Endothelial cell (in vitro differentiated cells): ENCODE results near the gene CDH24. TPM values are rescaled to one million over a fixed set of nuclear protein-coding genes. Genes with fewer than 3 reads are reported as not detected.

Experiments used
- DNase-seq: peaks from one replicate; pipeline ENCODE4 v3.0.0; 2021; ENCODE audit warnings: low spot score
- H3K27ac Mint-ChIP-seq: one replicate; pipeline ENCODE4 v1.8.0; 2021; ENCODE audit warnings: mixed read lengths, inconsistent platforms; ENCODE audit not compliant: unreplicated experiment
- H3K27me3 Mint-ChIP-seq: one replicate; pipeline ENCODE4 v1.8.0; 2021; ENCODE audit warnings: mild to moderate bottlenecking, moderate library complexity, mixed read lengths, inconsistent platforms; ENCODE audit not compliant: unreplicated experiment
- H3K36me3 Mint-ChIP-seq: one replicate; pipeline ENCODE4 v1.8.0; 2021; ENCODE audit warnings: mild to moderate bottlenecking, low read depth, mixed read lengths, inconsistent platforms; ENCODE audit not compliant: unreplicated experiment
- H3K4me1 Mint-ChIP-seq: one replicate; pipeline ENCODE4 v1.8.0; 2021; ENCODE audit warnings: mild to moderate bottlenecking, mixed read lengths, inconsistent platforms; ENCODE audit not compliant: unreplicated experiment
- H3K4me3 Mint-ChIP-seq: one replicate; pipeline ENCODE4 v1.8.0; 2021; ENCODE audit warnings: mild to moderate bottlenecking, mixed read lengths, inconsistent platforms; ENCODE audit not compliant: unreplicated experiment
- H3K9me3 Mint-ChIP-seq: one replicate; pipeline ENCODE4 v1.8.0; 2021; ENCODE audit warnings: mixed read lengths, inconsistent platforms; ENCODE audit not compliant: unreplicated experiment
- total RNA-seq: library from RNA; stranded (reverse); fragmentation: NEBNext Ultra II Directional; extraction: Animal tissue kit (Norgen Biotek cat#: 25700); gene quantifications from one replicate; pipeline ENCODE4 v1.2.1, GENCODE V29; 2021; ENCODE audit not compliant: unreplicated experiment
- TF ChIP-seq, protein P1 (sequence below): fragments of 200-600 bp; sonication (generic); IDR thresholded peaks from one replicate; pipeline ENCODE4 v1.5.0; 2021; ENCODE audit warnings: antibody characterized with exemption; ENCODE audit not compliant: unreplicated experiment

CDH24 gene
- total RNA-seq, 1 donor from 2014 or later = 13.6 TPM

DNA sequence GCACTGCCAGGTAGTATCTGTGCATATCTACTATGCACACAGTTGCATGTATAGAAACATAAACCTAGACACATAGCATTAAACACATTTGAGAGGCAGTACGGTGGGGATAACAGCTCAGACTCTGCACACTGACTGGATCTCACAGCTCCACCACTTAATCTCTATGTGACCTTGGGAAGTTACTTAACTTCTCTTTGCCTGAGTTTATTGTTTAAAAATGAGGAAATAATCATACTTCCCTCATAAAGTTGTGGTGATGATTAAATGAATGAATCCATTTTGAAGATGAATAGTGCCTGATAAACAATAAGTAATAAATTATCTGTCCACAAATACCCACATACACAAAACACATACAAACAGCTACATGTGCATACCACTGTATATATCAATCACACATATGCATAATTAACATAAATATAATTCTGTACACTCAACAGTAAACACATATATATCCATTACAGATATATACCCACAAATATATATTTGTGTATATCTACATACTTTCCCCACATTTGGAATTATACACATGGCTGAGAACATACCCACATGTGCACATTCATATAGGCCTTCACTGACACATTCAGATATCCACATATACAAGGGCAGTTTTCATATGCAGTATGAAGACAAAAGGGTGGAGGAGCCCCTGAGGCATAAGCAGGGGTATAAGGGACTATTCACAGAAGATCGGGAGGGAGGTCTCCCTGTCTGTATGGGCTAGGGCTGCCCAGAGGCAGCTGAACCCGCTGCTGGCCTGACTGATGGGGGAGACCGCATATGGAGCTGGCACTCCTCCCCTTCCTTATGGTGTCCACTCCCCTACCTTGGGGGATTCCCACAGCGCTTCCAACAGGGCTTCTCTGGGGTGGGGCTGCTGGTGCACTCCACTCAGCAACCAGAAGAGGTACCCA is 5.9 kb downstream of the CDH24 start:
- TF ChIP-seq, protein P1, sequence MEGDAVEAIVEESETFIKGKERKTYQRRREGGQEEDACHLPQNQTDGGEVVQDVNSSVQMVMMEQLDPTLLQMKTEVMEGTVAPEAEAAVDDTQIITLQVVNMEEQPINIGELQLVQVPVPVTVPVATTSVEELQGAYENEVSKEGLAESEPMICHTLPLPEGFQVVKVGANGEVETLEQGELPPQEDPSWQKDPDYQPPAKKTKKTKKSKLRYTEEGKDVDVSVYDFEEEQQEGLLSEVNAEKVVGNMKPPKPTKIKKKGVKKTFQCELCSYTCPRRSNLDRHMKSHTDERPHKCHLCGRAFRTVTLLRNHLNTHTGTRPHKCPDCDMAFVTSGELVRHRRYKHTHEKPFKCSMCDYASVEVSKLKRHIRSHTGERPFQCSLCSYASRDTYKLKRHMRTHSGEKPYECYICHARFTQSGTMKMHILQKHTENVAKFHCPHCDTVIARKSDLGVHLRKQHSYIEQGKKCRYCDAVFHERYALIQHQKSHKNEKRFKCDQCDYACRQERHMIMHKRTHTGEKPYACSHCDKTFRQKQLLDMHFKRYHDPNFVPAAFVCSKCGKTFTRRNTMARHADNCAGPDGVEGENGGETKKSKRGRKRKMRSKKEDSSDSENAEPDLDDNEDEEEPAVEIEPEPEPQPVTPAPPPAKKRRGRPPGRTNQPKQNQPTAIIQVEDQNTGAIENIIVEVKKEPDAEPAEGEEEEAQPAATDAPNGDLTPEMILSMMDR = no peak
- Mint-ChIP-seq H3K27ac (no peak overlapping the region), H3K27me3 (peaks cover 11% of the 10 kb centered on the region), H3K4me1 (peaks cover 18% of the 10 kb centered on the region), H3K36me3 (peaks cover 16% of the 10 kb centered on the region), H3K9me3 (no peaks in the 10 kb centered on the region), H3K4me3 (no peak overlapping the region)
- no peak for DNase-seq

DNA sequence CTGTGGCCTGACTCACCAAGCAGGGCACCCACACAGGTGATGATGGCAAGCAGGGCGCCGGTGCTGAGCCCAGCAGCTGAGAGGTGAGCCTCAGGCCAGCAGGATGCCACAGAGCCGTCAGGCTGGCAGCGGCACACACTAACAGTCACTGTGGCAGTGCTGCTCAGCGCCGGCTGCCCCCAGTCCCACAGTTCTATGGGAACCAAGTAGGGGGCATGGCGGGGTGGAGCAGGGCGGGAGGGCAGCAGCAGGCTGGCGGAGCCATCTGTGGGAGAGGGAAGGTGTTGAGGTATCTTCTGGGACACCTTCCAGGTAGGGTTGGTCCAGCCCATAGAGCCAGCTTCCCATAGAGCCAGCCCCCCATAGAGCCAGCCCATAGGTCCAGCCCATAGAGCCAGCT is 8.3 kb downstream of the CDH24 start:
- Mint-ChIP-seq H3K4me1 (peaks cover 33% of the 10 kb centered on the region), H3K27me3 (peaks cover 10% of the 10 kb centered on the region), H3K36me3 (peaks cover 16% of the 10 kb centered on the region), H3K9me3 (no peaks in the 10 kb centered on the region), H3K4me3 (no peak overlapping the region), H3K27ac (no peak overlapping the region)
- no peak for DNase-seq
- TF ChIP-seq, protein P1 = no peak

DNA sequence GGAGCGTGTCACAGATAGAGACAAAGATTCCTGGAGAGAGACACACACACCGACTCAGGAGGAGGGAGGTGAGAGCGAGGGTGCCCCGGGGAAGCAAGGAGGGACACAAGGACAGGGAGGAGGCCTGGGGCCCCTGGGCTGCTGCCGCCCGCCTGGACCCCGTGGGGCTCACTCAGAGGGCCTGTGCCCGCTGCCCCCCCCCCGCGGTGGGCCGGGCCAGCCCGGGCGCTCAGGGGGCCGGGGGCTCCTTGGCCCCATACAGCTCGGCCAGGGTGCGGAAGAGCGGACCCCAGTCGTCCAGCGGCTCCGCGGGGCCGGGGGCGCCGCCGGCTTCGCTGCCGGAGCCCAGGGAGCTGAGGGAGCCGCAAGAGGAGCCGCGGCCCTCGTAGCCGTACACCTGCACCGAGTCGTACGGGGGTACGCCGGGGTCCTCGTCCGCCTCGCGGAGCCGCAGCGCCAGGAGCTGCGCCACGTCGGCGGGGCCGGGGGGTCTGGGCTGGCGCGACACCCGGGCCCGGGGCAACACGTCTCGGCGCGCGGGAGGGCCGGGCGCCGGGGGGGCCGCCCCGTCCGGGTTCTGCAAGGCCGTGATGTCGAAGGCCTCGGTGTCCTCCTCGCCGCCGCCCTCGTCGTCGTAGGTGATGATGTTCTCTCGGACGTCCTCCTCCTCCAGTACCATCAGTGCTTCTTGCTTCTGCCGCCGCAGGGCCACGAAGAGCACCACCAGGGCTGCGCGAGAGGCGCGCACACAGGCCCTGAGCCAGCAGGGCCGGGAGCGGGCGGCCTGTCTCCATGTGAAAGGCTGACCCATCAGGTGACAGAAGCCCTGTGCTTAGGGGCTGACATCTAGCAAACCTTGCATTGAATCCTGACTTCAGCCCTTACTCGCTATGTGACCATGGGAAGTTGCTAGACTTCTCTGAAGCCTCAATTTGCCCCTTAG is 9.3 kb downstream of the CDH24 start:
- no peak for DNase-seq
- Mint-ChIP-seq H3K27me3 (peaks cover 15% of the 10 kb centered on the region), H3K36me3 (peaks cover 19% of the 10 kb centered on the region), H3K4me1 (peaks cover 42% of the 10 kb centered on the region), H3K27ac (peak overlapping the region; percentile 92), H3K9me3 (no peaks in the 10 kb centered on the region), H3K4me3 (peak overlapping the region; percentile 63)
- TF ChIP-seq, protein P1 = no peak

DNA sequence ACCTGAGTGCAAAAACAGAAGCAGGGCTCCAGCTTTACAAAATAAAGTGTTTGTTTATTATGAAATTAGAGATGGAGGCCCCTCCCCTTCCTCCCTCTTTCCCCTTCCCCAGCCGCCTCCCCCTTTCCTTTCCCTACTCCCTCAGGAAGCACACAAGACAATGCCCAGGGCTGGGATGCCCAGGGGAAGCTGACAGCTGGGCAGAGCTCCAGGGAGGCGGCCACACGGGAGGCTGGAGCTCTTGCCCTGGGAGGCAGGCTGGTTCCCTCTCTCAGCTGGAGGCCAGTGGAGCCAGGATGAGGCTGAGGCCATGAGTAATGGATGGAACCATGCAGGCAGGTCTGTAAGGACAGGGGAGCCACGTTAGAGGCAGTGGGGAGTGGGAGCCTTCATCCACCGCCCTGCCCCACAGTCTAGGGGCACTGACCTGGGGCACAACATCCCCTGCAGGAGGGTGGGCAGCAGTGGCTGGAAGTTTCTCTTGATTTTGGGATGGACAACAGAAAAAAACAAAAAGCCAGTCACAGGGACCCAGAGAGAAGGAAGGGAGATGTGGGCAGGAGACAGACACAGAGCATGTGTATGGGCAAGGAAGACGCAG is 10.2 kb downstream of the CDH24 start:
- peaks cover 42% of the 10 kb centered on the region for H3K4me1 Mint-ChIP-seq
- peaks cover 15% of the 10 kb centered on the region for H3K27me3 Mint-ChIP-seq
- H3K27ac Mint-ChIP-seq = peak overlapping the region; percentile 92
- peaks cover 17% of the 10 kb centered on the region for H3K36me3 Mint-ChIP-seq
- DNase-seq = no peak
- TF ChIP-seq, protein P1 = no peak
- H3K9me3 Mint-ChIP-seq = no peaks in the 10 kb centered on the region
- peak overlapping the region; percentile 63 for H3K4me3 Mint-ChIP-seq
